GM19239 (cell line): Measurements from ENCODE around the gene TMEM121.
"Not testable (repeated sequence)": the region's sequence is repeated elsewhere in the genome, so short reads cannot be mapped to it uniquely, and the experiment has no call there.

ENCODE experiments used
- DNase-seq: peaks from one replicate; pipeline ENCODE4 v3.0.0; 2011; ENCODE audit warnings: low spot score; ENCODE audit not compliant: insufficient read length
- FAIRE-seq: peaks from 2 replicates; lab custom pipeline; 2011; peaks lifted over from hg19 to GRCh38; lab: Jason Lieb, UNC

TMEM121 gene

GRCh38 chr14:105538481-105539049 is 12.2 kb downstream of the TMEM121 start:
- DNase-seq (no peak), FAIRE-seq (no peak)

GRCh38 chr14:105540811-105541210 is 14.4 kb downstream of the TMEM121 start:
- DNase-seq (no peak), FAIRE-seq (no peak)

GRCh38 chr14:105541218-105541875 is 15.0 kb downstream of the TMEM121 start:
- DNase-seq, result no peak
- no peak for FAIRE-seq

GRCh38 chr14:105545676-105546075 is 19.3 kb downstream of the TMEM121 start:
- FAIRE-seq, DNase-seq: not testable (repeated sequence)

GRCh38 chr14:105546410-105546809 is 20.0 kb downstream of the TMEM121 start:
- not testable (repeated sequence) for FAIRE-seq, DNase-seq

GRCh38 chr14:105547072-105547471 is 20.7 kb downstream of the TMEM121 start:
- not testable (repeated sequence) for FAIRE-seq, DNase-seq

GRCh38 chr14:105547741-105548169 is 21.4 kb downstream of the TMEM121 start:
- FAIRE-seq (no peak), DNase-seq (no peak)

GRCh38 chr14:105549481-105549880 is 23.1 kb downstream of the TMEM121 start:
- no peak for FAIRE-seq

GRCh38 chr14:105554022-105554421 is 27.6 kb downstream of the TMEM121 start:
- FAIRE-seq (no peak), DNase-seq (no peak)

More at GRCh38 chr14:105549481-105549880, 23.1 kb downstream of the TMEM121 start:
- DNase-seq, result no peak

- DNase-seq (no peak), FAIRE-seq (no peak)
Measured at GRCh38 chr14:105554523-105554922, 28.1 kb downstream of the TMEM121 start.

GRCh38 chr14:105557671-105558070 is 31.3 kb downstream of the TMEM121 start:
- DNase-seq, FAIRE-seq: not testable (repeated sequence)

- not testable (repeated sequence) for DNase-seq
- FAIRE-seq, result peak; percentile 91
Measured at GRCh38 chr14:105558449-105559154, 32.2 kb downstream of the TMEM121 start.

- DNase-seq, FAIRE-seq: not testable (repeated sequence)
Measured at GRCh38 chr14:105559384-105560047, 33.1 kb downstream of the TMEM121 start.

- not testable (repeated sequence) for DNase-seq
- FAIRE-seq, result peak; percentile 100
Measured at GRCh38 chr14:105560048-105560669, 33.8 kb downstream of the TMEM121 start.

GRCh38 chr14:105561345-105561744 is 35.0 kb downstream of the TMEM121 start:
- FAIRE-seq, DNase-seq: not testable (repeated sequence)

- DNase-seq (no peak), FAIRE-seq (no peak)
Measured at GRCh38 chr14:105562713-105563346, 36.4 kb downstream of the TMEM121 start.

- FAIRE-seq, result no peak
- no peak for DNase-seq
Measured at GRCh38 chr14:105563347-105563737, 37.0 kb downstream of the TMEM121 start.

GRCh38 chr14:105564536-105564935 is 38.2 kb downstream of the TMEM121 start:
- not testable (repeated sequence) for DNase-seq
- peak; percentile 91 for FAIRE-seq

GRCh38 chr14:105565185-105565919 is 39.0 kb downstream of the TMEM121 start:
- not testable (repeated sequence) for FAIRE-seq, DNase-seq
